HEK293T (cell line): Measurements from ENCODE around the gene KLHL6.

Experiments
- BHLHE40 ChIP-seq: fragments of 450-650 bp; IDR thresholded peaks from 2 replicates; pipeline ENCODE4 v1.6.1; 2016; ENCODE audit warnings: mild to moderate bottlenecking, moderate library complexity, borderline replicate concordance
- ELF4 ChIP-seq: fragments of 450-650 bp; IDR thresholded peaks from 2 replicates; pipeline ENCODE4 v1.6.1; 2017; ENCODE audit warnings: antibody characterized with exemption
- FOXA1 ChIP-seq: fragments of 450-650 bp; IDR thresholded peaks from 2 replicates; pipeline ENCODE4 v1.6.1; 2016; ENCODE audit warnings: mild to moderate bottlenecking
- FOXK2 ChIP-seq: fragments of 450-650 bp; IDR thresholded peaks from 2 replicates; pipeline ENCODE4 v1.6.1; 2016; ENCODE audit warnings: mild to moderate bottlenecking
- FOXM1 ChIP-seq: fragments of 450-650 bp; IDR thresholded peaks from 2 replicates; pipeline ENCODE4 v1.6.1; 2017; ENCODE audit warnings: mild to moderate bottlenecking, borderline replicate concordance
- HDGF ChIP-seq: fragments of 450-650 bp; IDR thresholded peaks from 2 replicates; pipeline ENCODE4 v1.6.1; 2017; ENCODE audit warnings: antibody characterized with exemption, borderline replicate concordance
- L3MBTL2 ChIP-seq: fragments of 450-650 bp; conservative IDR thresholded peaks from 2 replicates; pipeline ENCODE4 v1.6.1; 2016; ENCODE audit warnings: mild to moderate bottlenecking
- NFRKB ChIP-seq: fragments of 450-650 bp; IDR thresholded peaks from 2 replicates; pipeline ENCODE4 v1.6.1; 2016; ENCODE audit warnings: mild to moderate bottlenecking, moderate library complexity
- SUZ12 ChIP-seq: fragments of 450-650 bp; IDR thresholded peaks from 2 replicates; pipeline ENCODE4 v1.6.1; 2016; ENCODE audit warnings: mild to moderate bottlenecking
- TARDBP ChIP-seq: fragments of 450-650 bp; IDR thresholded peaks from 2 replicates; pipeline ENCODE4 v1.6.1; 2016
- ZNF384 ChIP-seq: fragments of 450-650 bp; IDR thresholded peaks from 2 replicates; pipeline ENCODE4 v1.6.1; 2016

DNA sequence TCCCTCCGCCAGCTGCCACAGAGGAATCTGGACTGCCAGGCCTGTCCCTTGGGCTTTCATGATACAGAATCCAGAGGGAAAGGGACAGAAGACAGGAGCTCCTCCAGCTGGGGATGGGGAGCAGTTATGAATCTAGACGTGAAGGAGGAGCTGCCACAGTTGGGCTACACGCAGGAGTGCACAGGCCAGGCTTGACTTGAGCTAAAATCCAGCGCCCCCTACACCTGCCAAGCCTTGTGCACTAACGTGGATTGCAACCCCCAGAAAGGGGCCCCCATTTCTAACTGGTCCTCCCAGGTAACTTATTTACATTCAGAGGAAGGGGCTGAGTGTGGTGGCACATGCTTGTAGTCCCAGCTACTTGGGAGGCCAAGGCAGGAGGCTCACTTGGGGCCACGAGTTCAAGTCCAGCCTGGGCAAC lies 14.3 kb downstream of the KLHL6 start:
- TF ChIP-seq FOXM1 (no peak), SUZ12 (no peak), FOXK2 (no peak), NFRKB (no peak), L3MBTL2 (no peak), BHLHE40 (no peak), ELF4 (no peak), TARDBP (no peak), ZNF384 (no peak), HDGF (no peak), FOXA1 (no peak)
